HepG2 (cell line): ENCODE results near the gene TYMP. TPM values are rescaled to one million over a fixed set of nuclear protein-coding genes. Genes with fewer than 3 reads are reported as not detected.
A peak's percentile ranks its signal among the peaks of the same experiment; 100 is the strongest.

ENCODE experiments used
- ATAC-seq: fragments of 200-7000 bp; cut with Tn5 transposase; 3 replicates; pipeline ENCODE4 v1.9.1; 2020; ENCODE audit warnings: mild to moderate bottlenecking, moderate library complexity
- BruUV-seq: library from RNA; stranded (reverse); fragments of 400-500 nt; replicated peaks from 2 replicates; lab custom pipeline; 2021; lab: Mats Ljungman, UMichigan
- CTCF ChIA-PET: fragments of 300-600 bp; formaldehyde crosslinking; extraction: SDS; loops from one replicate; lab custom pipeline; 2021; ENCODE audit warnings: low total read pairs, inconsistent platforms, low intra/inter-chr PET ratio; lab: Yijun Ruan, JAX
- POLR2A ChIA-PET: fragments of 350-600 bp; sonication (Branson Sonifier 250); formaldehyde crosslinking; loops from one replicate; lab custom pipeline; 2020; ENCODE audit warnings: antibody characterized with exemption, inconsistent platforms; lab: Yijun Ruan, JAX
- DNase-seq: peaks from one replicate; pipeline ENCODE4 v3.0.0-alpha.2; 2015; ENCODE audit warnings: low spot score
- FAIRE-seq: peaks from 3 replicates; lab custom pipeline; 2011; peaks lifted over from hg19 to GRCh38; lab: Jason Lieb, UNC
- H2AFZ ChIP-seq: one replicate; pipeline ENCODE4 v1.6.1; 2011; ENCODE audit warnings: low read length, inconsistent platforms
- H3K27ac ChIP-seq: fragments of 300-600 bp; 3 replicates; pipeline ENCODE4 v1.8.0; 2011; ENCODE audit warnings: mixed run types, mild to moderate bottlenecking, mixed read lengths, low read length, inconsistent platforms; ENCODE audit not compliant: insufficient read depth; ENCODE audit errors: extremely low read length
- H3K27me3 ChIP-seq, 2 experiments: fragments of 200-600 bp in 1 of 2; 2 replicates in 1 of 2; 3 replicates in 1 of 2; pipeline versions ENCODE4 v1.6.0 to v1.8.0; 2011; ENCODE audit warnings: low read length in 2 of 2, mild to moderate bottlenecking in 2 of 2, moderate library complexity in 2 of 2, inconsistent platforms in 1 of 2; ENCODE audit not compliant: insufficient read depth in 2 of 2, control insufficient read depth in 1 of 2
- H3K36me3 ChIP-seq, 2 experiments: fragments of 200-600 bp in 1 of 2; replicated peaks in 1 of 2; 2 replicates in 1 of 2; 3 replicates in 1 of 2; pipeline versions ENCODE4 v1.5.1 to v1.8.0; 2011; ENCODE audit warnings: low read length in 2 of 2, inconsistent platforms in 1 of 2; ENCODE audit not compliant: insufficient read depth in 2 of 2, control insufficient read depth in 1 of 2
- H3K4me1 ChIP-seq: 2 replicates; pipeline ENCODE4 v1.5.1; 2012; ENCODE audit warnings: low read length, inconsistent platforms; ENCODE audit not compliant: insufficient read depth
- H3K4me2 ChIP-seq: 2 replicates; pipeline ENCODE4 v1.6.0; 2011; ENCODE audit warnings: low read depth, low read length, inconsistent platforms
- H3K4me3 ChIP-seq, 3 experiments: fragments of 200-600 bp in 1 of 3; sonication (generic), shearing (Covaris generic) in 1 of 3; replicated peaks in 1 of 3; 2 replicates each; pipeline ENCODE4 v1.5.1; 2011 to 2016; ENCODE audit warnings: low read length in 3 of 3, inconsistent platforms in 2 of 3, low read depth in 2 of 3, mild to moderate bottlenecking in 2 of 3, control low read depth in 1 of 3, mixed read lengths in 1 of 3; ENCODE audit not compliant: insufficient read depth in 1 of 3
- H3K79me2 ChIP-seq: one replicate; pipeline ENCODE4 v1.6.1; 2011; ENCODE audit warnings: low read length, inconsistent platforms; ENCODE audit not compliant: insufficient read depth
- H3K9ac ChIP-seq: 2 replicates; pipeline ENCODE4 v1.6.0; 2011; ENCODE audit warnings: mild to moderate bottlenecking, low read depth, low read length, inconsistent platforms; ENCODE audit not compliant: insufficient read depth
- H3K9me3 ChIP-seq: 2 replicates; pipeline ENCODE4 v1.5.1; 2012; ENCODE audit warnings: mild to moderate bottlenecking, low read length
- H4K20me1 ChIP-seq: 2 replicates; pipeline ENCODE4 v1.6.0; 2011; ENCODE audit warnings: inconsistent platforms, mild to moderate bottlenecking, low read length, moderate library complexity; ENCODE audit not compliant: insufficient read depth
- AGO1 ChIP-seq: fragments of 200-400 bp; formaldehyde crosslinking; IDR thresholded peaks from 2 replicates; pipeline ENCODE4 v1.6.1; 2017; ENCODE audit warnings: mild to moderate bottlenecking, low read depth, low read length, moderate library complexity; ENCODE audit not compliant: poor library complexity, severe bottlenecking
- DMAP1 ChIP-seq: IDR thresholded peaks from 2 replicates; pipeline ENCODE4 v1.6.1; 2016
- FLYWCH1 ChIP-seq: sonication (generic); formaldehyde crosslinking; IDR thresholded peaks from 2 replicates; pipeline ENCODE4 v1.8.1; 2023; ENCODE audit warnings: mild to moderate bottlenecking, missing genetic modification reagents
- GATA4 ChIP-seq: sonication (generic); IDR thresholded peaks from 2 replicates; pipeline ENCODE4 v1.6.1; 2016; ENCODE audit warnings: antibody characterized with exemption, low read depth, borderline replicate concordance
- IKZF4 ChIP-seq: sonication (generic); formaldehyde crosslinking; IDR thresholded peaks from 2 replicates; pipeline ENCODE4 v1.5.1; 2020; ENCODE audit warnings: borderline replicate concordance, mild to moderate bottlenecking, low read depth, missing genetic modification reagents; ENCODE audit errors: not compliant biosample characterization
- MAFG ChIP-seq: sonication (generic); formaldehyde crosslinking; IDR thresholded peaks from 2 replicates; pipeline ENCODE4 v1.5.1; 2020; ENCODE audit warnings: mild to moderate bottlenecking, missing genetic modification reagents
- PAWR ChIP-seq: sonication (generic); formaldehyde crosslinking; IDR thresholded peaks from 2 replicates; pipeline ENCODE4 v1.4.0; 2020; ENCODE audit warnings: missing genetic modification reagents, mild to moderate bottlenecking, borderline replicate concordance
- SATB2 ChIP-seq: sonication (generic); formaldehyde crosslinking; IDR thresholded peaks from 2 replicates; pipeline ENCODE4 v1.5.0; 2020; ENCODE audit warnings: missing genetic modification reagents
- SRSF1 ChIP-seq: fragments of 200-400 bp; formaldehyde crosslinking; optimal IDR thresholded peaks from 2 replicates; pipeline ENCODE3; 2017; ENCODE audit warnings: mild to moderate bottlenecking, low read depth, low read length, moderate library complexity
- ZBTB14 ChIP-seq: sonication (generic); formaldehyde crosslinking; IDR thresholded peaks from 2 replicates; pipeline ENCODE4 v1.4.0; 2020; ENCODE audit warnings: missing genetic modification reagents
- ZNF10 ChIP-seq: sonication (generic); formaldehyde crosslinking; IDR thresholded peaks from 2 replicates; pipeline ENCODE4 v1.4.0; 2020; ENCODE audit warnings: mild to moderate bottlenecking, low read depth, missing genetic modification reagents, borderline replicate concordance
- ZNF121 ChIP-seq: sonication (generic); formaldehyde crosslinking; IDR thresholded peaks from 2 replicates; pipeline ENCODE4 v1.5.0; 2020; ENCODE audit warnings: mild to moderate bottlenecking, missing genetic modification reagents
- ZNF207 ChIP-seq: fragments of 450-650 bp; IDR thresholded peaks from 2 replicates; pipeline ENCODE4 v1.6.1; 2016; ENCODE audit warnings: antibody characterized with exemption, borderline replicate concordance
- ZNF263 ChIP-seq: sonication (generic); formaldehyde crosslinking; IDR thresholded peaks from 2 replicates; pipeline ENCODE4 v1.4.0; 2020; ENCODE audit warnings: missing genetic modification reagents
- ZNF354B ChIP-seq: sonication (generic); formaldehyde crosslinking; IDR thresholded peaks from 2 replicates; pipeline ENCODE4 v1.8.0; 2022; ENCODE audit warnings: mild to moderate bottlenecking, missing genetic modification reagents
- ZNF589 ChIP-seq: sonication (generic); formaldehyde crosslinking; conservative IDR thresholded peaks from 2 replicates; pipeline ENCODE4 v1.8.0; 2022; ENCODE audit warnings: mild to moderate bottlenecking, moderate library complexity, missing genetic modification reagents
- ZNF773 ChIP-seq: sonication (generic); formaldehyde crosslinking; IDR thresholded peaks from 2 replicates; pipeline ENCODE4 v1.4.0; 2020; ENCODE audit warnings: missing genetic modification reagents, borderline replicate concordance
- ZNF780A ChIP-seq: sonication (generic); formaldehyde crosslinking; IDR thresholded peaks from 2 replicates; pipeline ENCODE4 v1.8.0; 2022; ENCODE audit warnings: mild to moderate bottlenecking, missing genetic modification reagents, moderate library complexity
- ZNF816 ChIP-seq: sonication (generic); formaldehyde crosslinking; IDR thresholded peaks from 2 replicates; pipeline ENCODE4 v1.8.0; 2022; ENCODE audit warnings: missing genetic modification reagents, mild to moderate bottlenecking, borderline replicate concordance
- ZSCAN25 ChIP-seq: sonication (generic); formaldehyde crosslinking; IDR thresholded peaks from 2 replicates; pipeline ENCODE4 v1.8.0; 2022; ENCODE audit warnings: mild to moderate bottlenecking, missing genetic modification reagents
- ZSCAN5A ChIP-seq: sonication (generic); formaldehyde crosslinking; IDR thresholded peaks from 2 replicates; pipeline ENCODE4 v1.8.0; 2022; ENCODE audit warnings: mild to moderate bottlenecking, missing genetic modification reagents, borderline replicate concordance
- ZSCAN9 ChIP-seq: IDR thresholded peaks from 2 replicates; pipeline ENCODE4 v1.6.1; 2016; ENCODE audit warnings: borderline replicate concordance
- WGBS: methylation state at CpG from one replicate; pipeline ENCODE4 v1.1.6; 2017; ENCODE audit warnings: low lambda C conversion rate; 5-methylcytosine and 5-hydroxymethylcytosine counted together
- in situ Hi-C: cut with HindIII; loops from 2 replicates; pipeline ENCODE4 v1.10.0; 2017; ENCODE audit warnings: low pct_unique_long_range_greater_than_20kb; ENCODE audit not compliant: extremely low pct_ligation_motif_present
- intact Hi-C: fragments of 100-400 bp; cut with micrococcal nuclease; formaldehyde crosslinking; loops from one replicate; pipeline ENCODE4 v1.10.0; 2022; ENCODE audit not compliant: unreplicated experiment
- polyA plus RNA-seq, 8 experiments: library from polyadenylated mRNA; depleted of rRNA in 3 of 8; stranded (reverse) in 7 of 8; unstranded in 1 of 8; fragments of >200 nt; fragmentation: Illumina TruSeq in 4 of 8; extraction: Trizol in 4 of 8; gene quantifications; 2 replicates each; pipeline versions ENCODE4 v1.2.1 to v1.2.3, GENCODE V29; 2011 to 2016; ENCODE audit warnings: low read depth in 4 of 8, missing spikeins in 1 of 8, mixed read lengths in 1 of 8; ENCODE audit not compliant: insufficient read depth in 1 of 8
- total RNA-seq, 5 experiments: library from RNA; depleted of rRNA; stranded (reverse); fragments of >200 nt; fragmentation: Illumina TruSeq; extraction: Trizol; gene quantifications; 2 replicates each; pipeline ENCODE4 v1.2.3, GENCODE V29; 2016; ENCODE audit warnings: low read depth in 1 of 5

Gene TYMP
- total and polyA plus RNA-seq, 2 of the 13 experiments (the other 11 are each of a cell fraction or from before 2014, with no cell fraction given) = 3.9 to 4.3 TPM

DNA sequence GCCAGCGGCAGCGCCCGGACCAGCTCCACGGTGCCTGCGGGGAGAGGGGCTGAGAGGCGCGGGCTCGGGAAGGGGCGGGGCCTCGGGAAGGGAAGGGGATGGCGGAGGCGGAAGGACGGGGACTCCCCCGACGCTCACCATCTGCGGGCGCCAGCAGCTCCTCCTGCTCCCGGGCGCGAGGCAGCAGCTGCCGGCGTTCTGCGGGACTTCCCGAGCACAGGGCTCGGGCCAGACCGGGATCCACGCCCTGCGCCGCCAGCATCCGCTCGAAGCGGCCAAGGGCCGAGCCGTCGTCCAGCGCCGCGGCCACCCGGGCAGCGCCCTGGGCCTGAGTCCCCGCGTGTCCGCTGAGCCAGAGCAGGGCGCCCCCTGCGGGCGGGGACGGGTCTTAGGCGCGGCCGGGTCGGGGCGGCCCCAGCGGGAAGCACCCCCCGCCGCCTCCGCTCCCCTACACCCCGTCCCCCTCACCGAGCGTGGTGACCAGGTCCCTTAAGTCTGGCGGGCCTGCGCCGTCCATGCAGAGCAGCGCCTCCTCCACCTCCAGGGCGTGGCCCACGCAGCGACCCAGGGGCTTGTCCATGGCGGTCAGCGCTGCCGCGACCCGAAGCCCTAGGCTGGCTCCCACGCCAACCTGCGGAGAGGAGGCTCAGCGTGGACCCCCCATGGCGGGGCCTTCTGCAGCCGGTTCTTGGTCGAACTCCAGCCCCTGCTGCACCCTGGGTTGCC, 3.5 kb downstream of the TYMP start:
- CTCF ChIA-PET = no interaction called here
- TF ChIP-seq SATB2 (CRISPR knock-in tag) = no peak
- TF ChIP-seq ZNF207 = no peak
- peak; percentile 3; the same call in 1 of the 2 replicates for TF ChIP-seq ZNF780A (CRISPR knock-in tag)
- TF ChIP-seq PAWR (CRISPR knock-in tag) = 0 out of 2 replicates have a peak, but pooled peaks have one; percentile 35
- TF ChIP-seq FLYWCH1 (CRISPR knock-in tag) = peak; percentile 82; the same call in 1 of the 2 replicates
- TF ChIP-seq AGO1 = peak; percentile 97
- peak; percentile 21 for TF ChIP-seq IKZF4 (CRISPR knock-in tag)
- TF ChIP-seq ZNF121 = no peak
- TF ChIP-seq ZNF10 = no peak
- peak; percentile 43; the same call in 1 of the 2 replicates for TF ChIP-seq ZBTB14 (CRISPR knock-in tag)
- no peak for TF ChIP-seq SRSF1
- TF ChIP-seq MAFG (CRISPR knock-in tag) = no peak
- peak; percentile 86; the same call in 1 of the 2 replicates for TF ChIP-seq ZNF354B (CRISPR knock-in tag)
- peak; percentile 60; the same call in 1 of the 2 replicates for TF ChIP-seq ZNF816 (CRISPR knock-in tag)
- no peak for TF ChIP-seq ZSCAN9
- peak; percentile 47; the same call in 1 of the 2 replicates for TF ChIP-seq ZSCAN5A (CRISPR knock-in tag)
- no peak; the same call in 1 of the 2 replicates for TF ChIP-seq GATA4
- TF ChIP-seq ZNF589 (CRISPR knock-in tag) = peak; percentile 29
- 0 out of 2 replicates have a peak, but pooled peaks have one; percentile 14 for TF ChIP-seq ZNF773 (CRISPR knock-in tag)
- peak; percentile 90 for TF ChIP-seq ZSCAN25
- peak; percentile 66 for TF ChIP-seq ZNF263 (CRISPR knock-in tag)
- 0 out of 2 replicates have a peak, but pooled peaks have one; percentile 59 for TF ChIP-seq DMAP1 (CRISPR knock-in tag)

More for the DNA sequence above, 3.5 kb downstream of the TYMP start:
- H3K9me3 ChIP-seq = no peaks in the 10 kb centered on the region
- no CpG with 5 or more reads among the region's 77 CpGs for WGBS
- no TSS peak for BruUV-seq
- H3K4me3 ChIP-seq = peak overlapping the region; percentile 70 to 84 (median 83)
- H3K36me3 ChIP-seq = peaks cover 5 to 21% of the 10 kb centered on the region in 2 experiments; a peak in 4 of 5 replicates
- H4K20me1 ChIP-seq = peaks cover 19% of the 10 kb centered on the region
- in situ Hi-C loops = no loop called here
- H3K79me2 ChIP-seq = peaks cover 20% of the 10 kb centered on the region
- H3K9ac ChIP-seq = peak overlapping the region; percentile 91
- intact Hi-C loops = loop anchor here (5.0 kb wide), 1 partner anchor 36 kb away; the partner anchor contains the start of gene SYCE3
- FAIRE-seq = no peak
- POLR2A ChIA-PET = interaction anchor here (0.7 to 4.2 kb wide), 42 partner anchors 9 to 284 kb away, joined by 3 to 97 read pairs (median 5); partner anchors contain the start of genes ADM2, ARSA, CHKB and DENND6B
- no peak overlapping the region for H2AFZ ChIP-seq
- H3K27ac ChIP-seq = peak overlapping the region; percentile 94
- DNase-seq = peak; percentile 44
- ATAC-seq = peak; percentile 13
- H3K4me2 ChIP-seq = peak overlapping the region; percentile 100
- peaks cover 60% of the 10 kb centered on the region for H3K4me1 ChIP-seq
- no peaks in the 10 kb centered on the region for H3K27me3 ChIP-seq
